ENCODE measurements around the gene WWOX. TPM values are rescaled to one million over a fixed set of nuclear protein-coding genes. Genes with fewer than 3 reads are reported as not detected.

The WWOX gene
- total and polyA plus RNA-seq, 2 of the 13 experiments (the other 11 are each of a cell fraction or from before 2014, with no cell fraction given): 9.1 to 37.4 TPM

DNA sequence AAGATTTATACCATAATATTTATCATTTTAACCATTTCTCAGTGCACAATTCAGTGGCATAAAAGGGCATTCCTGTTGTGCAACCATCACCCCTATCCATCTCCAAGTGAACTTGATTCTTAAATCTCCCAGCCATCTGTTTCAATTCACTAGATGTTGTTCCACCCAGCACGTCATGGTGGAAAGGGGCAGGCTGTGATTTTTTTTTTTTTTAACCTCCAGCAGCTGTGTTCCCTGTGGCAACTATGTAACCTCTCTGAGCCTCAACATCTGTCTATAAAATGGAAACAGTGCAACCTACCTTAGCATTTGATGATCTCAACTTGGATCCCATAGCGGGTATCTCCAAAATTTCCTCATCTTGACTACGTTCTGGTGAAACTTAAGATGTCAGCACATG is 604.5 kb downstream of the WWOX start (continued):
- TF ChIP-seq, protein P1, sequence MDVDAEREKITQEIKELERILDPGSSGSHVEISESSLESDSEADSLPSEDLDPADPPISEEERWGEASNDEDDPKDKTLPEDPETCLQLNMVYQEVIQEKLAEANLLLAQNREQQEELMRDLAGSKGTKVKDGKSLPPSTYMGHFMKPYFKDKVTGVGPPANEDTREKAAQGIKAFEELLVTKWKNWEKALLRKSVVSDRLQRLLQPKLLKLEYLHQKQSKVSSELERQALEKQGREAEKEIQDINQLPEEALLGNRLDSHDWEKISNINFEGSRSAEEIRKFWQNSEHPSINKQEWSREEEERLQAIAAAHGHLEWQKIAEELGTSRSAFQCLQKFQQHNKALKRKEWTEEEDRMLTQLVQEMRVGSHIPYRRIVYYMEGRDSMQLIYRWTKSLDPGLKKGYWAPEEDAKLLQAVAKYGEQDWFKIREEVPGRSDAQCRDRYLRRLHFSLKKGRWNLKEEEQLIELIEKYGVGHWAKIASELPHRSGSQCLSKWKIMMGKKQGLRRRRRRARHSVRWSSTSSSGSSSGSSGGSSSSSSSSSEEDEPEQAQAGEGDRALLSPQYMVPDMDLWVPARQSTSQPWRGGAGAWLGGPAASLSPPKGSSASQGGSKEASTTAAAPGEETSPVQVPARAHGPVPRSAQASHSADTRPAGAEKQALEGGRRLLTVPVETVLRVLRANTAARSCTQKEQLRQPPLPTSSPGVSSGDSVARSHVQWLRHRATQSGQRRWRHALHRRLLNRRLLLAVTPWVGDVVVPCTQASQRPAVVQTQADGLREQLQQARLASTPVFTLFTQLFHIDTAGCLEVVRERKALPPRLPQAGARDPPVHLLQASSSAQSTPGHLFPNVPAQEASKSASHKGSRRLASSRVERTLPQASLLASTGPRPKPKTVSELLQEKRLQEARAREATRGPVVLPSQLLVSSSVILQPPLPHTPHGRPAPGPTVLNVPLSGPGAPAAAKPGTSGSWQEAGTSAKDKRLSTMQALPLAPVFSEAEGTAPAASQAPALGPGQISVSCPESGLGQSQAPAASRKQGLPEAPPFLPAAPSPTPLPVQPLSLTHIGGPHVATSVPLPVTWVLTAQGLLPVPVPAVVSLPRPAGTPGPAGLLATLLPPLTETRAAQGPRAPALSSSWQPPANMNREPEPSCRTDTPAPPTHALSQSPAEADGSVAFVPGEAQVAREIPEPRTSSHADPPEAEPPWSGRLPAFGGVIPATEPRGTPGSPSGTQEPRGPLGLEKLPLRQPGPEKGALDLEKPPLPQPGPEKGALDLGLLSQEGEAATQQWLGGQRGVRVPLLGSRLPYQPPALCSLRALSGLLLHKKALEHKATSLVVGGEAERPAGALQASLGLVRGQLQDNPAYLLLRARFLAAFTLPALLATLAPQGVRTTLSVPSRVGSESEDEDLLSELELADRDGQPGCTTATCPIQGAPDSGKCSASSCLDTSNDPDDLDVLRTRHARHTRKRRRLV (CRISPR knock-in tag; IDR thresholded peaks at IDR 0.05): no peak
- no peak for TF ChIP-seq ISL2 (CRISPR knock-in tag; IDR thresholded peaks at IDR 0.05)

DNA sequence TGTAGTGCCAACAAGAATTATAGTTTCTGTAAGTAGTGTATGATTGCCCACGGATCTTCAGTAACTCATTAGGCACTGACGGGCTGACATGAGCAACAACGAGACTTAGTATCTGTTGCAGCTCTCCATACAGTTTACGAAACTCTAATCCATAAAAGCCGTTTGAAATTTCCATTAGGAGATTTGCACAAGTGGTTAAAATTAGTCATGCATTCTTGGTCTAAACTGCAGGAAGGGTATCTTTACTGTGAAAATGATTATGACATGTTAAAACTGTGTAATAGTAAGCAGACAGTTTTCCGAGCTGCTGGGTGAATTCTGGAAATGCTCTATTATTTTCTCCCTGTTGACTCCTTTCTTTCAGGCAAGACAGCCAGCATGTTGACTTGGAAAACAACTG is 605.0 kb downstream of the WWOX start:
- no peaks in the 10 kb centered on the region for H3K27me3 ChIP-seq (ENCODE audit: control insufficient read depth in 1 of 2, insufficient read depth in 2 of 2, low read length in 2 of 2)
- POLR2A ChIA-PET: no interaction called here
- no peaks in the 10 kb centered on the region for H3K9me3 ChIP-seq (ENCODE audit: low read length)
- ATAC-seq (no peak), DNase-seq (ENCODE audit: low spot score) (no peak), FAIRE-seq (no peak)
- no peaks in the 10 kb centered on the region for H3K79me2 ChIP-seq (ENCODE audit: insufficient read depth, low read length)
- intact Hi-C loops (cut with micrococcal nuclease; ENCODE audit: unreplicated experiment) (loop anchor here (2.0 kb wide), 1 partner anchor 556 kb away; no protein-coding TSS in a partner anchor), in situ Hi-C loops (cut with HindIII; ENCODE audit: extremely low pct_ligation_motif_present, low pct_unique_long_range_greater_than_20kb) (loop anchor here (10.0 kb wide), 1 partner anchor 340 kb away; no protein-coding TSS in a partner anchor)
- H3K4me1 ChIP-seq (ENCODE audit: insufficient read depth, low read length): peaks cover 20% of the 10 kb centered on the region
- no TSS peak for BruUV-seq (replicated peaks)
- CTCF ChIA-PET (ENCODE audit: low intra/inter-chr PET ratio, low total read pairs): no interaction called here
- no peak overlapping the region for H3K4me3 ChIP-seq (replicated peaks in 1 of 3; ENCODE audit: insufficient read depth in 1 of 3, low read depth in 2 of 3, low read length in 3 of 3)
- no peaks in the 10 kb centered on the region for H3K36me3 ChIP-seq (replicated peaks in 1 of 2; ENCODE audit: control insufficient read depth in 1 of 2, insufficient read depth in 2 of 2, low read length in 2 of 2)
- H3K4me2 ChIP-seq (ENCODE audit: low read depth, low read length): no peak overlapping the region
- no peak overlapping the region for H3K27ac ChIP-seq (ENCODE audit: extremely low read length, insufficient read depth, low read length)
- H3K9ac ChIP-seq (ENCODE audit: insufficient read depth, low read depth, low read length): no peak overlapping the region
- no peaks in the 10 kb centered on the region for H4K20me1 ChIP-seq (ENCODE audit: insufficient read depth, low read length)
- H2AFZ ChIP-seq (ENCODE audit: low read length): no peak overlapping the region
- 72% methylated on average over 6 of the region's 6 CpGs for WGBS (ENCODE audit: low lambda C conversion rate)
- no peak for TF ChIP-seq ZNF724P (CRISPR knock-in tag; IDR thresholded peaks at IDR 0.05; ENCODE audit: borderline replicate concordance)
- TF ChIP-seq, protein P2, sequence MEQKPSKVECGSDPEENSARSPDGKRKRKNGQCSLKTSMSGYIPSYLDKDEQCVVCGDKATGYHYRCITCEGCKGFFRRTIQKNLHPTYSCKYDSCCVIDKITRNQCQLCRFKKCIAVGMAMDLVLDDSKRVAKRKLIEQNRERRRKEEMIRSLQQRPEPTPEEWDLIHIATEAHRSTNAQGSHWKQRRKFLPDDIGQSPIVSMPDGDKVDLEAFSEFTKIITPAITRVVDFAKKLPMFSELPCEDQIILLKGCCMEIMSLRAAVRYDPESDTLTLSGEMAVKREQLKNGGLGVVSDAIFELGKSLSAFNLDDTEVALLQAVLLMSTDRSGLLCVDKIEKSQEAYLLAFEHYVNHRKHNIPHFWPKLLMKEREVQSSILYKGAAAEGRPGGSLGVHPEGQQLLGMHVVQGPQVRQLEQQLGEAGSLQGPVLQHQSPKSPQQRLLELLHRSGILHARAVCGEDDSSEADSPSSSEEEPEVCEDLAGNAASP (CRISPR knock-in tag; IDR thresholded peaks at IDR 0.05; ENCODE audit: borderline replicate concordance): no peak
- TF ChIP-seq SMC3 (IDR thresholded peaks at IDR 0.05; ENCODE audit: low read length): no peak
- TF ChIP-seq, protein P3, sequence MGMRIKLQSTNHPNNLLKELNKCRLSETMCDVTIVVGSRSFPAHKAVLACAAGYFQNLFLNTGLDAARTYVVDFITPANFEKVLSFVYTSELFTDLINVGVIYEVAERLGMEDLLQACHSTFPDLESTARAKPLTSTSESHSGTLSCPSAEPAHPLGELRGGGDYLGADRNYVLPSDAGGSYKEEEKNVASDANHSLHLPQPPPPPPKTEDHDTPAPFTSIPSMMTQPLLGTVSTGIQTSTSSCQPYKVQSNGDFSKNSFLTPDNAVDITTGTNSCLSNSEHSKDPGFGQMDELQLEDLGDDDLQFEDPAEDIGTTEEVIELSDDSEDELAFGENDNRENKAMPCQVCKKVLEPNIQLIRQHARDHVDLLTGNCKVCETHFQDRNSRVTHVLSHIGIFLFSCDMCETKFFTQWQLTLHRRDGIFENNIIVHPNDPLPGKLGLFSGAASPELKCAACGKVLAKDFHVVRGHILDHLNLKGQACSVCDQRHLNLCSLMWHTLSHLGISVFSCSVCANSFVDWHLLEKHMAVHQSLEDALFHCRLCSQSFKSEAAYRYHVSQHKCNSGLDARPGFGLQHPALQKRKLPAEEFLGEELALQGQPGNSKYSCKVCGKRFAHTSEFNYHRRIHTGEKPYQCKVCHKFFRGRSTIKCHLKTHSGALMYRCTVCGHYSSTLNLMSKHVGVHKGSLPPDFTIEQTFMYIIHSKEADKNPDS (CRISPR knock-in tag; IDR thresholded peaks at IDR 0.05): no peak
- no peak for TF ChIP-seq HNRNPH1 (optimal IDR thresholded peaks at IDR 0.05; ENCODE audit: low read depth, low read length)
- no peak for TF ChIP-seq NR2C2 (CRISPR knock-in tag; IDR thresholded peaks at IDR 0.05; ENCODE audit: borderline replicate concordance)
- no peak for TF ChIP-seq POLR2A (IDR thresholded peaks at IDR 0.05; ENCODE audit: insufficient read depth in 1 of 2, low read depth in 2 of 2, low read length in 2 of 2)
- no peak for TF ChIP-seq ZNF460 (CRISPR knock-in tag; IDR thresholded peaks at IDR 0.05; ENCODE audit: borderline replicate concordance)
- TF ChIP-seq CENPT (CRISPR knock-in tag; IDR thresholded peaks at IDR 0.05; ENCODE audit: low read depth): no peak
